ENCODE results near the gene USP22. TPM values are rescaled to one million over a fixed set of nuclear protein-coding genes. Genes with fewer than 3 reads are reported as not detected.

Gene USP22
- total RNA-seq, 1 donor from 2014 or later: 235 TPM

- Histone ChIP-seq H3K4me3 (ENCODE audit: low read depth, low read length) (peak overlapping the region; percentile 93), H3K27me3 (ENCODE audit: control insufficient read depth, insufficient read depth, low read length) (no peaks in the 10 kb centered on the region), H3K36me3 (ENCODE audit: control insufficient read depth, insufficient read depth, low read length) (no peaks in the 10 kb centered on the region)
- TF ChIP-seq CTCF (IDR thresholded peaks at IDR 0.05; ENCODE audit: insufficient read depth, low read length, poor library complexity, severe bottlenecking): no peak
- no peak for DNase-seq (ENCODE audit: low read depth)
Measured at GRCh38 chr17:21041741-21042457, 912 bp downstream of the USP22 start.

- H3K27me3 ChIP-seq (ENCODE audit: control insufficient read depth, insufficient read depth, low read length): no peaks in the 10 kb centered on the region
- peak; percentile 62 for TF ChIP-seq CTCF (IDR thresholded peaks at IDR 0.05; ENCODE audit: insufficient read depth, low read length, poor library complexity, severe bottlenecking)
- no peak for DNase-seq (ENCODE audit: low read depth)
- peak overlapping the region; percentile 93 for H3K4me3 ChIP-seq (ENCODE audit: low read depth, low read length)
- no peaks in the 10 kb centered on the region for H3K36me3 ChIP-seq (ENCODE audit: control insufficient read depth, insufficient read depth, low read length)
Measured at GRCh38 chr17:21039839-21040575, 2.8 kb downstream of the USP22 start.

GRCh38 chr17:21037117-21037803, 5.6 kb downstream of the USP22 start:
- no peak overlapping the region for H3K4me3 ChIP-seq (ENCODE audit: low read depth, low read length)
- H3K27me3 ChIP-seq (ENCODE audit: control insufficient read depth, insufficient read depth, low read length): no peaks in the 10 kb centered on the region
- no peak for TF ChIP-seq CTCF (IDR thresholded peaks at IDR 0.05; ENCODE audit: insufficient read depth, low read length, poor library complexity, severe bottlenecking)
- DNase-seq (ENCODE audit: low read depth): no peak
- no peaks in the 10 kb centered on the region for H3K36me3 ChIP-seq (ENCODE audit: control insufficient read depth, insufficient read depth, low read length)

- no peak for TF ChIP-seq CTCF (IDR thresholded peaks at IDR 0.05; ENCODE audit: insufficient read depth, low read length, poor library complexity, severe bottlenecking)
- Histone ChIP-seq H3K27me3 (ENCODE audit: control insufficient read depth, insufficient read depth, low read length) (no peaks in the 10 kb centered on the region), H3K4me3 (ENCODE audit: low read depth, low read length) (no peak overlapping the region), H3K36me3 (ENCODE audit: control insufficient read depth, insufficient read depth, low read length) (no peaks in the 10 kb centered on the region)
- no peak for DNase-seq (ENCODE audit: low read depth)
Measured at GRCh38 chr17:21036361-21036881, 6.4 kb downstream of the USP22 start.

GRCh38 chr17:21035406-21035805, 7.4 kb downstream of the USP22 start:
- no peaks in the 10 kb centered on the region for H3K36me3 ChIP-seq (ENCODE audit: control insufficient read depth, insufficient read depth, low read length)
- TF ChIP-seq CTCF (IDR thresholded peaks at IDR 0.05; ENCODE audit: insufficient read depth, low read length, poor library complexity, severe bottlenecking): no peak
- DNase-seq (ENCODE audit: low read depth): no peak
- H3K4me3 ChIP-seq (ENCODE audit: low read depth, low read length): no peak overlapping the region
- no peaks in the 10 kb centered on the region for H3K27me3 ChIP-seq (ENCODE audit: control insufficient read depth, insufficient read depth, low read length)

Measured in kidney epithelial cell (primary cell).